VCaP (cell line): ENCODE results near the gene FAN1.

Experiments
- H3K27ac ChIP-seq: fragments of 450-650 bp; 2 replicates; pipeline ENCODE4 v1.5.1; 2017
- CTCF ChIP-seq: fragments of 450-650 bp; conservative IDR thresholded peaks from 2 replicates; pipeline ENCODE4 v1.5.1; 2017; ENCODE audit warnings: mild to moderate bottlenecking, moderate library complexity

The FAN1 gene

DNA sequence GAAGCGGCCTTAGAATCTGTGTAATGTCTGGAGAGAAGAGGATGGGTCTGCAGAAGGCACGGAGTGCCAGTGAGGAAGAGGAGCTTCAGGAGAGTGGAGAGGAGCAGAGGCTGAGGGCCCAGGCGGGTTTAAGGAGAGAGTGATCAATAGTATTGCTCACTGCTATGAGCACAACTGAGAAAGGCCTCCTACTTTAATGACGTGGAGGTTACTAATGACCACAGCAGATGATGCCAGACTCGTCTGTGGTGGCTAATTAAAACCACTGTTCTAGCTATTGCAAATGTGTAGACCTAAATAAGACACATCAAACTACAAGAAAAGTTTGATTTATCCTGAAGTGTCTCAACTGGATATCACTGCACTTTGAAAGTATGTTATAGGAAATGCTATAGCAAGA, 54.5 kb downstream of the FAN1 start:
- no peak for TF ChIP-seq CTCF
- H3K27ac ChIP-seq, result no peak overlapping the region

GRCh38 chr15:30962079-30962478, 58.4 kb downstream of the FAN1 start:
- TF ChIP-seq CTCF, result no peak
- H3K27ac ChIP-seq, result no peak overlapping the region

DNA sequence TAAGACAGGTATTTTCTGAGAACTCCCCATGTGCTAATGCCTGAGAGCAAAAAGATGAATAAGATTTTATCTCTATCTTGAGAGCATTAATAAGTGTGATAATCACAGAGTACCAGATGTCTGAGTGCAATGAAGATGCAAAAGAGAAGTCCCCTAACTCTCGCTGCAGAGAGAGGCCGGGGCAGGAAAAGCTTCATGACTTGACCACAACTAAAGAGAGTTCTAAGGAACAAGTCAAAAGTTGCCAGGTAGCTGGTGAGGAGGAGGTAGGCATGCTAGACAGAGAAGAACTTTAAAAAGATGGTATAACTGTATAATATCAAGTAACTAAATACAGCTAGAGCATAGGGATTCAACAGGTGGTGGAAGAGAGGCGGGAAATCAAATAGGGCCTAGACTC, 58.9 kb downstream of the FAN1 start:
- no peak for TF ChIP-seq CTCF
- no peak overlapping the region for H3K27ac ChIP-seq

- no peak for TF ChIP-seq CTCF
- H3K27ac ChIP-seq, result no peak overlapping the region
These were observed 60.0 kb downstream of the FAN1 start for GRCh38 chr15:30963681-30964080.

- TF ChIP-seq CTCF, result no peak
- H3K27ac ChIP-seq, result no peak overlapping the region
These were observed 66.0 kb downstream of the FAN1 start for GRCh38 chr15:30969724-30970123.

DNA sequence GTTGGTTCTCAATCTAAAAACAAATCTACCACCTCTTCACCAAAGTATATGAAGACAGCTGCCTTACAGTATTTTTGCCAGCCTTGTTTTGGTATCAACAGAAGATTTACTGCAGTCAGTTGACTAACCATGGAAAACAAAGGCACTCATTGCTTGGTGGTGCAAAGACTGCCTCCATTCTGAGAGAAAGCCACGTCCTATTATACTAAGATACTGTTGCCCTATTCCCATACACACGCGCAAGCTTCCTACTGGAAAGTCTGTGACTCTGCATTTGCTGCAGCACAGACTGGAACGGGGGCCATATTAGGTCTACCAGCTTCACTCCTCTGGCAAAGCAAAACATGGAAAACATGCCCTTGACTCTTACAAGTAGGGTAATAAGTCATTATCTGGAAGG, 69.7 kb downstream of the FAN1 start:
- no peak overlapping the region for H3K27ac ChIP-seq
- TF ChIP-seq CTCF, result no peak

DNA sequence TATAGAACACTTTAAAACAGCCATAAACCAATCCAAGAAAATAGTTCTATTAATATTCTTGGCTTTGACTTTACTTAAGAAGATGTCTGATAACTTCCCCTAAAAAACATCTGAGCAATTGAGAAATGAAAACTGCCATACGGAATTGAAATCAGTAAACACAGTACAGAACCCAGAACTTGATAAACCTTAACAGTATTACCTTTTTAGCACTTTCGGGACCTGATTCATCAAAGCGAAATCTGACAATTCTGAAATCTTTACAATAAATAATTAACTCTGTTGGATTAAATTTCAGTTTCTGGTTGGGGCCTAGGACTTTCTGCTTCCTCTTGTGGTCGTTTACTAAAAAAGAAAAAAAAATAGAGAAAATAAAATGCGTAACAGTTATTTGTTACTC, 70.4 kb downstream of the FAN1 start:
- TF ChIP-seq CTCF, result no peak
- H3K27ac ChIP-seq, result no peak overlapping the region

DNA sequence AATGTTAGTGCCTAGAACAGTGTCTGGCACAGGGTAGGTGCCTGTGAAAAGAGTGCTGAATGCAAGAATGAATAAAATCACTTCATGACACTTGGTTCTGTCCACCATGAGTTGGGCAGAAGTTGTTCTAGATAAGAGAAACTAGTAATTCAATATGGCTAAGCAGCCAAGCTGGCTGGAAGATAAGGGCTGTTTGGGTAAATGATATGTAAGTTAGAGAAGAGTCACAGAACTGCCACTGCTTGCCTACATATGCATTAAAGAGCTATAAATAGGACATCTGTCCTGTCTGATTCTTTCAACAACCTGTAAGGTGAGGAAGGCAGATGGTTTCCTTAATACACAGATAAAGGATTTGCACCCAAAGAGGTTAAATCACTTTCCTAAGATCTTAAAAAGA, 74.6 kb downstream of the FAN1 start:
- no peak for TF ChIP-seq CTCF
- H3K27ac ChIP-seq, result no peak overlapping the region
